ENCODE measurements around the gene FTO. TPM values are rescaled to one million over a fixed set of nuclear protein-coding genes. Genes with fewer than 3 reads are reported as not detected.

The FTO gene
- total RNA-seq, 1 donor from 2014 or later: 98.6 TPM

DNA sequence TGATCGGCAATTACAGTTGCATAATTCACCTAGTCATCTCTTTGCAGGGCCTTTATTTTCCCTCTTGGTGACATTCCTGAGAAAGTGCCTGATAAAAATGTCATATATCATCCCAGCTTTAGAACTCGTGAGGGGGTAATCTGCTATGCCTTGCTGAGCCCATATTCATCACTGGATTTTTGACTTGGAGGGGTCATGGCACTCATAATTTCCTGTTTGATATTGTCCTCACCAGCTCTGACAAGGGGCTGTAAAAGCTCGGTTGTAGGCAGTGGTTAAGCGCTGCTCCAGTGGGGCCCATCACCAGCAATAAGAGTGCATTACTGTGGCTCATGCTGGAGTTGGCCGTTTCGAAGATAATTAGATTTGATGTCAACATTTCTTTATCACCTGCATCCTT is 355.4 kb downstream of the FTO start:
- Histone ChIP-seq H3K4me1 (no peaks in the 10 kb centered on the region), H3K36me3 (no peaks in the 10 kb centered on the region), H3K4me3 (no peak overlapping the region), H3K9me3 (no peaks in the 10 kb centered on the region), H3K27ac (no peak overlapping the region), H3K27me3 (ENCODE audit: low read depth) (no peaks in the 10 kb centered on the region)
- TF ChIP-seq, protein P1, sequence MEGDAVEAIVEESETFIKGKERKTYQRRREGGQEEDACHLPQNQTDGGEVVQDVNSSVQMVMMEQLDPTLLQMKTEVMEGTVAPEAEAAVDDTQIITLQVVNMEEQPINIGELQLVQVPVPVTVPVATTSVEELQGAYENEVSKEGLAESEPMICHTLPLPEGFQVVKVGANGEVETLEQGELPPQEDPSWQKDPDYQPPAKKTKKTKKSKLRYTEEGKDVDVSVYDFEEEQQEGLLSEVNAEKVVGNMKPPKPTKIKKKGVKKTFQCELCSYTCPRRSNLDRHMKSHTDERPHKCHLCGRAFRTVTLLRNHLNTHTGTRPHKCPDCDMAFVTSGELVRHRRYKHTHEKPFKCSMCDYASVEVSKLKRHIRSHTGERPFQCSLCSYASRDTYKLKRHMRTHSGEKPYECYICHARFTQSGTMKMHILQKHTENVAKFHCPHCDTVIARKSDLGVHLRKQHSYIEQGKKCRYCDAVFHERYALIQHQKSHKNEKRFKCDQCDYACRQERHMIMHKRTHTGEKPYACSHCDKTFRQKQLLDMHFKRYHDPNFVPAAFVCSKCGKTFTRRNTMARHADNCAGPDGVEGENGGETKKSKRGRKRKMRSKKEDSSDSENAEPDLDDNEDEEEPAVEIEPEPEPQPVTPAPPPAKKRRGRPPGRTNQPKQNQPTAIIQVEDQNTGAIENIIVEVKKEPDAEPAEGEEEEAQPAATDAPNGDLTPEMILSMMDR (IDR thresholded peaks at IDR 0.05): no peak
- intact Hi-C loops (cut with DNase I): no loop called here
- DNase-seq (no peak), ATAC-seq (no peak)

DNA sequence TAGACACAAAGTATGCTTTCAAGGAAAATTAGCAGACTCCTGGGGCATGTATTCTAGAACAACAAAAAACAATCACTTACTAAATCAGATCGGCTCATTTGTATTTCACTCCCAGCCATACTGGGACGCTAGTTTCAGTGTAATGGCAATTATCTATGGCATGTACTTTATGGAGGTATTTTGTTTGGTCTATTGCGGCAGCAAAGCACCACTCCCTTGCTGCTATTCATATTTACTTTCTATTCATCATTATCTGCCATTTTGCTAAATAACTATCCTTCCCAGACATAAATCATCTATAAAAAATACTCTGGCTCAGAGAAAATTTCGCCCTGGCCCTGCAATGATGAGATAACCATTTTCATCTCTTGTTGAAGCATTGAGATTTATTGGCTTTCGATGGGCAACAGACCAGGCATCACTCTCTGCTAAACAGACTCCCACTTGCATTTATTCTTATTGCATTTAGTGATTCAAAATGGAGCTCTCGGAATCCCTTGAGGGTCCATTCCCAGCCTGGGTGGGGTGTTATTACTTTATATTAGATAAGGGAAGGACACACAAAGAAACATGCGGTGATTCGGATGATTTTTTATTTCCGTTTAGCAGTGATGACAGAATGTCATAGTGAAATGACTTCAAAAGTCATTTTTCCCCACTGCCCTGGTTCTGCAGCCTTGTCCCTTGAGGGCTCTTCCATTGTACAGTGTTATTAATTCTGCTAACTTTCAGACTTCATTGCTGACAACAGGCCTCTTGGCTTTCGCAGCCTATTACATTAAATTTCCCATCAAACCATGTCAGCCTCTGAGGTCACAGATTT is 356.9 kb downstream of the FTO start:
- H3K4me3 ChIP-seq: no peak overlapping the region

DNA sequence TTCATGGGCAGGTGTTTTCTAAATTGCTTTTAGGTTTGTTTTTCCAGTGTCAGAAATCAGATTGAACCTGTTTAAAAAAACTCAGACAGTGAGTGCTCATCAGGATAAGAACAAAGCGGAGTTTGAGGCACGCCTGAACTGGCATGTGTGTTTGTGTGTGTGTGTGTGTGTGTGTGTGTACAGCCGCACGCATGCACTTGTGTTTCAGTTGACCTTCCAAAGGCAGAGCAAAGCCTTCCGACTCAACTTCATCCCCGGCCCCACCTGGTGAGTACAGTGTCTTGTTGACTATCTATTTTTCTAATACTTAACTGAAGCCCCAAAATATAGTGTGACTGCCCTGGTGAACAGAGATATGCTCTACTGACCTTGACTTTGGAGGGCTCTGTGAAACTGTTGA is 357.5 kb downstream of the FTO start:
- DNase-seq: no peak
- intact Hi-C loops (cut with DNase I): no loop called here
- no peak for ATAC-seq
- Histone ChIP-seq H3K4me3 (no peak overlapping the region), H3K9me3 (no peaks in the 10 kb centered on the region), H3K27ac (no peak overlapping the region), H3K27me3 (ENCODE audit: low read depth) (no peaks in the 10 kb centered on the region), H3K36me3 (no peaks in the 10 kb centered on the region), H3K4me1 (no peaks in the 10 kb centered on the region)
- TF ChIP-seq, protein P1 (IDR thresholded peaks at IDR 0.05): no peak

More for the DNA sequence above, 356.9 kb downstream of the FTO start:
- ATAC-seq (no peak), DNase-seq (no peak)
- Histone ChIP-seq H3K9me3 (no peaks in the 10 kb centered on the region), H3K36me3 (no peaks in the 10 kb centered on the region), H3K27ac (no peak overlapping the region), H3K27me3 (ENCODE audit: low read depth) (no peaks in the 10 kb centered on the region), H3K4me1 (no peaks in the 10 kb centered on the region)
- TF ChIP-seq, protein P1 (IDR thresholded peaks at IDR 0.05): no peak
- intact Hi-C loops (cut with DNase I): no loop called here

DNA sequence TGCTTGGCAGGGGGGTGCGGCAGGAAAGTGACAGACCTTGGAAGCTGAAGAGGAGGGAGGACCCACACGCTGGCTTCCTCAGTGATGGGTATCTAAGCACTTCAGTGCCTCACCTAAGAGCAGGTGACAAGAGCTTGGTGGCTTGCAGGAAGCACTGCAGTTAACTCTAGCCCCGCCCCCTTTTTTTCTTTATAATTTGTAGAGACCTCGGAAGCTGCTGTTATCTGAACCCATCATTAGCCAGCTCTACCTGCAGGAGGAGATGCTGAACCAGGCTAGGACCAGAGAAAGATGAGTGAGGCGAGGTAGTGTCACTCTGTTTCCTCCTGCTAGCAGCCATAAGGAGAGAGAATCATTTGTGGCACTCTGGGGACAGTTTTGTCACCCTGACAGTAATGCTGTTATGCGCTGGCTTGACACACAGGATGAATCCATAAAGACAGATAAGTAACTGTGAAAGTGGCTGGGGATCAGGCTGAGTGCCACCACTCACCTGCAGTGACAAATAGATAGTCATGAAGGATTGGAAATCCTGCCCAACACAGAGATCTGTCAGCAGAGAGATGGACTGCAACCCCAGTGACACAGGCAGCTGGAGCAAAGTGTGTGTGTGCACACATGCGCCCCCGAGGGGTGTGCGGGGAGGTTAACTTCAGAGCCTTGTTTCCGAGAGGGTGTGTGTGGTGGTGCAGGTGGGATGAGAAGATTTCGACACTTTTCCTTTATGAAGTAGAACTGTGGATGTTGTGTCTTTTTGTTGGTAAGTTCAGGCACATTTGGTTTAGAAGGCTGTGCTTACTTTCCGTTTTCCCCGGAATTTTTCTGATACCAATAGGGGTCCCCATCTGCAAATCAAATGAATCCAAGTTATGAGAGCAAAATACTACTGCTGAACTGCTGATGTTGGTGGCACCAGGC is 358.7 kb downstream of the FTO start:
- Histone ChIP-seq H3K4me1 (no peaks in the 10 kb centered on the region), H3K36me3 (no peaks in the 10 kb centered on the region), H3K27me3 (ENCODE audit: low read depth) (no peaks in the 10 kb centered on the region), H3K27ac (no peak overlapping the region), H3K9me3 (no peaks in the 10 kb centered on the region), H3K4me3 (no peak overlapping the region)
- DNase-seq: no peak
- TF ChIP-seq, protein P1 (IDR thresholded peaks at IDR 0.05): no peak
- no peak for ATAC-seq
- intact Hi-C loops (cut with DNase I): no loop called here

DNA sequence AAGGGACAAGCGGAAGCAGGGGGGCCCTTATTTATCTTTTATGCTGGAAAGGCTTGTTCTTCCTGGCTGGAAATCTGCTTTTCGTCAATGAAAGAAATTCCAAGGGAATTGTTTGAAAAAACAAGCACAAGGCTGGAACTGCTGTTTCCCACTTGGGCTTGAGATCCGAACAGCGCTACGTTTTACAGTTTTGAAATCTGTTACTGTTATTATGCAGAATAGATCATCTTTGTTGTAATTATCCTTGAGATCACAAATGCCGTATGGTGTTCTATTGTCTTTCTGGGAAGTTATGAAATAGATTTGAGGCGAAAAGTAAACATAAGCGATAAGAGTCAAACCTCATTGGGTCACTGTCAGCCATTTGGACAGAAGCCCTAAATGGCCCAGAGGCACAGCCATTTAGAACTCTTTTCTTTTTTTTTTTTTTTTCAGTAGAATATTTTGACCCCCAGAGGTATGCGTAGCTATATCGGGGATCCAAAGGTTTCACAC is 359.4 kb downstream of the FTO start:
- intact Hi-C loops (cut with DNase I): no loop called here
- no peak for DNase-seq
- TF ChIP-seq, protein P1 (IDR thresholded peaks at IDR 0.05): no peak
- H3K27me3 ChIP-seq (ENCODE audit: low read depth): no peaks in the 10 kb centered on the region
- no peak overlapping the region for H3K27ac ChIP-seq
- no peak for ATAC-seq
- no peaks in the 10 kb centered on the region for H3K36me3 ChIP-seq
- no peaks in the 10 kb centered on the region for H3K9me3 ChIP-seq
- H3K4me1 ChIP-seq: no peaks in the 10 kb centered on the region
- H3K4me3 ChIP-seq: no peak overlapping the region

Data from lower lobe of right lung (tissue), 2 donors.